Duodenal mucosa (tissue), 2 donors: ENCODE measurements around the gene ZNF536.

ENCODE experiments used
- H3K27ac ChIP-seq: one replicate; pipeline ENCODE4 v1.7.0; 2013; ENCODE audit warnings: low read depth, low read length
- H3K27me3 ChIP-seq, 2 donors: one replicate each; pipeline ENCODE4 v1.7.0; 2013; ENCODE audit warnings: low read length in 2 of 2, control low read depth in 1 of 2; ENCODE audit not compliant: insufficient read depth in 2 of 2, control insufficient read depth in 1 of 2
- H3K36me3 ChIP-seq, 2 donors: one replicate each; pipeline ENCODE4 v1.7.0; 2013; ENCODE audit warnings: low read length in 2 of 2, control low read depth in 1 of 2; ENCODE audit not compliant: insufficient read depth in 2 of 2, control insufficient read depth in 1 of 2
- H3K4me1 ChIP-seq, 2 donors: one replicate each; pipeline ENCODE4 v1.7.0; 2013; ENCODE audit warnings: low read length in 2 of 2, control low read depth in 1 of 2; ENCODE audit not compliant: insufficient read depth in 2 of 2, control insufficient read depth in 1 of 2
- H3K4me3 ChIP-seq, 2 donors: one replicate each; pipeline ENCODE4 v1.7.0; 2013; ENCODE audit warnings: low read length in 2 of 2, low read depth in 1 of 2
- H3K9ac ChIP-seq, 2 donors: one replicate each; pipeline ENCODE4 v1.7.0; 2013; ENCODE audit warnings: low read length in 2 of 2, low read depth in 1 of 2
- H3K9me3 ChIP-seq, 2 donors: one replicate each; pipeline ENCODE4 v1.7.0; 2013; ENCODE audit warnings: low read length in 2 of 2, control low read depth in 1 of 2; ENCODE audit not compliant: control insufficient read depth in 1 of 2

Gene ZNF536

DNA sequence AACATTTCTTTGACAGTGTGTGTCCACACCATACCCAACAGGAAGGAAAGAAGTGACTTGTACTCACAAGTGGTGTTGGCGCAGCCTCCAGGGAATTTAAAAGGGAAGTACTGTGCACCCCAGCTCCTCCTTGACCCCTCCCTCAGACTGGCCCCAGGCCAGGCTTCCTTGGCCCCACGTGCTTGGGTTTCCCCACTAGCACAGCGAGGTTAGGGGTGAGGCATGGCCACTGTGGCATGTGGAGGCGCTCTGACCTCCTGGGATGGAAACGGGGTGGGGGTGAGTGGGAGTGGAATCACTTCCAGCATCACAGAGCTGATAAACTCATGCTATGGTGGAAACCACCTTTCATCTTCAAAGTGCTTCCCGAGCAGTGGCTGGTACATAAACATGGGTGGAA lies 168.6 kb downstream of the ZNF536 start:
- no peaks in the 10 kb centered on the region for H3K9me3 ChIP-seq

GRCh38 chr19:30541575-30541974 lies 169.4 kb downstream of the ZNF536 start:
- Histone ChIP-seq H3K9ac (no peak overlapping the region), H3K4me1 (no peaks in the 10 kb centered on the region), H3K27ac (no peak overlapping the region), H3K27me3 (no peaks in the 10 kb centered on the region), H3K36me3 (no peaks in the 10 kb centered on the region), H3K4me3 (no peak overlapping the region), H3K9me3 (no peaks in the 10 kb centered on the region)

More for the DNA sequence above, 168.6 kb downstream of the ZNF536 start:
- Histone ChIP-seq H3K27ac (no peak overlapping the region), H3K9ac (no peak overlapping the region), H3K4me1 (no peaks in the 10 kb centered on the region), H3K36me3 (no peaks in the 10 kb centered on the region), H3K27me3 (no peaks in the 10 kb centered on the region), H3K4me3 (no peak overlapping the region)

GRCh38 chr19:30543243-30543945 lies 171.2 kb downstream of the ZNF536 start:
- Histone ChIP-seq H3K36me3 (no peaks in the 10 kb centered on the region), H3K9me3 (no peaks in the 10 kb centered on the region), H3K4me3 (no peak overlapping the region), H3K27ac (no peak overlapping the region), H3K27me3 (no peaks in the 10 kb centered on the region), H3K4me1 (no peaks in the 10 kb centered on the region), H3K9ac (no peak overlapping the region)

DNA sequence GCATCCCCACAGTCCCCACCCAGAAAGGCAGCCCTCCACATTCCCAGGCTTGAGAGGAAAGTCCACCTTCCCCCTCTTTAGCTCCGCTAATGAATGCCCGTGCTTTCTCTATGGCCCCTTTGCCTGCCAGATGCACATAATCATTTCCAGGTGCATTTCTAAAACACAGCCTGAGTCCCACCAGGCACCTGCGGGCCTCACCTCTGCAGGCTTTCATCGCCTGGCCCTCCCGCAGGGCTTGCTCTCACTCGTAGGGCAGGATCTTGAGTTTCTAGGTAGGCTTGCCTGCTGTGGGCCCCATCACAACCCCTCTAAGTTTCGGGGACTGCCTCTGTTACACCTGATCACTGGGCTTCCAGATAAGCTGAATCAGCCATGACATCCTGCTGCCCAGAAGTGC lies 173.6 kb downstream of the ZNF536 start:
- H3K4me1 ChIP-seq = no peaks in the 10 kb centered on the region
- no peak overlapping the region for H3K27ac ChIP-seq
- H3K9me3 ChIP-seq = no peaks in the 10 kb centered on the region
- no peak overlapping the region for H3K9ac ChIP-seq
- H3K4me3 ChIP-seq = no peak overlapping the region
- no peaks in the 10 kb centered on the region for H3K36me3 ChIP-seq
- no peaks in the 10 kb centered on the region for H3K27me3 ChIP-seq

DNA sequence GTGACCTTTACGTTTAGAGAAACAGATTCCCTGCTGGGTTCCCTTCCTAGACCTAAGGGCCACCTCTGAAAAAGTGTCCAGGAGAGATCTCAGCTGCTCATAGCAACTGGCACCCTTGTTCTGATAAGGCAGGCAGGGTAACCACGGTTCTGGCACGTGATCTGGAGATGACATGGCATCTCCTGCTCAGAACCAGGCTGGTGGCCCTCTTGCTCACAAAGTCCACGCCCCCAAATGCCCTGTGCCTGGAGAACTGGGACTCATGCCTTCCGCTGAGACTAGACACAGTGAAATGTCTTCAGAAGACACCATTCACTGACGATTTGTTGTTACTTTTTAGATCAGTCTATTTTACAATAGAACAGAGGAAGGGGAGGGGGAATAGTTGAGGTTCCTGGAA lies 174.1 kb downstream of the ZNF536 start:
- H3K27me3 ChIP-seq = no peaks in the 10 kb centered on the region

DNA sequence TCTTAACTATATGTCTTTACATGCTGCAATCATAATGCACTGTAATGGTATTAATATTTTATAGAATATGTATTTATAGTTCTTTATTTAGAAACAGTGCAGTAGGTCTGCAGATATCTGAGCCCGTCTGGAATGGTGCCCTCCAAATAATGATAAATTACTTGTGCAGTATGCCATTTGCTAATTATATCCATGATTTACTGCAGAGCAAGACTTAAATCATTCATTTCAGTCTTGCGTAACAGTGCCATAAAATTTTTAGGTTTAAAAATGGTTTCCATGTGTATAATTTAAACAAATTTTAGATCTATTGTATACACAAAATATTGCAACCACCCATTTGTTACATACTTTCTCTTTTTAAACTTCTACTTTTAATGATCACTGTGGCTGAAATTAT lies 175.1 kb downstream of the ZNF536 start:
- Histone ChIP-seq H3K9me3 (no peaks in the 10 kb centered on the region), H3K4me3 (no peak overlapping the region), H3K27me3 (no peaks in the 10 kb centered on the region), H3K27ac (no peak overlapping the region), H3K36me3 (no peaks in the 10 kb centered on the region), H3K4me1 (no peaks in the 10 kb centered on the region), H3K9ac (no peak overlapping the region)

More for the DNA sequence above, 174.1 kb downstream of the ZNF536 start:
- Histone ChIP-seq H3K36me3 (no peaks in the 10 kb centered on the region), H3K9me3 (no peaks in the 10 kb centered on the region), H3K9ac (no peak overlapping the region), H3K4me3 (no peak overlapping the region), H3K4me1 (no peaks in the 10 kb centered on the region), H3K27ac (no peak overlapping the region)

GRCh38 chr19:30549151-30549550 lies 177.0 kb downstream of the ZNF536 start:
- no peak overlapping the region for H3K27ac ChIP-seq
- no peaks in the 10 kb centered on the region for H3K4me1 ChIP-seq
- no peaks in the 10 kb centered on the region for H3K27me3 ChIP-seq
- H3K9ac ChIP-seq = no peak overlapping the region
- no peak overlapping the region for H3K4me3 ChIP-seq
- H3K36me3 ChIP-seq = no peaks in the 10 kb centered on the region
- H3K9me3 ChIP-seq = no peaks in the 10 kb centered on the region

DNA sequence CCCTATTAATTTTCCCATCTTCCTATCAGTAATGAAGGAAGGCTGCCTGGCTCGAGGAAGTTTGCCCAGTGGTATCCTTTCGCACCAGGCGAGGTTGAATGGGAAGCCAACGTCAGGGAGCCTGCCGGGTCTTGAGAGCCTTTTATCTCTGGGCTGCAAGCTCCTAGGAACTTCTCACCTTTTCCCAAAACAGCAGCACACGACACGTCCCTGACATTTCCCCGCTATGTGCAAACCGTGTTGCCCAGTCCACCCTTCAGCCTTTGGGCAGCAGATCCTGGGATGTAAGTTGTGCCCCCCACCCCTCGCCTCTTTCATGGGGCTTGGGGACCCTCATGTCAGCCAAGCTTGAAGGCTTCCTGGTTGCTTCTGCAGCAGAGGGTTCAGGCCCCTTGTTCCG lies 179.1 kb downstream of the ZNF536 start:
- Histone ChIP-seq H3K9ac (no peak overlapping the region), H3K4me3 (no peak overlapping the region), H3K9me3 (no peaks in the 10 kb centered on the region), H3K36me3 (no peaks in the 10 kb centered on the region), H3K27ac (no peak overlapping the region), H3K27me3 (peaks cover 0 to 3% of the 10 kb centered on the region in 2 donors), H3K4me1 (no peaks in the 10 kb centered on the region)

GRCh38 chr19:30552593-30552992 lies 180.4 kb downstream of the ZNF536 start:
- no peak overlapping the region for H3K4me3 ChIP-seq
- H3K9ac ChIP-seq = no peak overlapping the region
- H3K27me3 ChIP-seq = peaks cover 0 to 3% of the 10 kb centered on the region in 2 donors
- no peaks in the 10 kb centered on the region for H3K4me1 ChIP-seq
- no peaks in the 10 kb centered on the region for H3K36me3 ChIP-seq
- H3K27ac ChIP-seq = no peak overlapping the region
- H3K9me3 ChIP-seq = no peaks in the 10 kb centered on the region

GRCh38 chr19:30555075-30555790 lies 183.0 kb downstream of the ZNF536 start:
- Histone ChIP-seq H3K4me1 (no peaks in the 10 kb centered on the region), H3K4me3 (no peak overlapping the region), H3K9me3 (no peaks in the 10 kb centered on the region), H3K27me3 (peaks cover 0 to 3% of the 10 kb centered on the region in 2 donors), H3K27ac (no peak overlapping the region), H3K36me3 (no peaks in the 10 kb centered on the region), H3K9ac (no peak overlapping the region)
